CD4-positive, alpha-beta memory T cell (primary cell): ENCODE results near the gene GNG7. TPM values are rescaled to one million over a fixed set of nuclear protein-coding genes. Genes with fewer than 3 reads are reported as not detected.

ENCODE experiments used
- CTCF ChIA-PET: fragments of 350-600 bp; sonication (Branson Sonifier 250); formaldehyde crosslinking; loops from one replicate; lab custom pipeline; 2021; ENCODE audit warnings: inconsistent platforms; ENCODE audit not compliant: partially characterized antibody; lab: Charles Lee
- POLR2A ChIA-PET: fragments of 350-600 bp; sonication (Branson Sonifier 250); formaldehyde crosslinking; loops from one replicate; lab custom pipeline; 2021; ENCODE audit not compliant: partially characterized antibody; lab: Charles Lee
- DNase-seq, 5 donors: peaks; one replicate each; pipeline versions ENCODE4 v3.0.0 to v3.0.0-alpha.2; 2020 to 2022; ENCODE audit warnings: mixed read lengths in 1 of 5
- H3K27ac ChIP-seq: one replicate; pipeline ENCODE4 v1.7.0; 2013; ENCODE audit warnings: low read depth, low read length
- H3K27me3 ChIP-seq: 2 replicates; pipeline ENCODE4 v1.7.0; 2013; ENCODE audit warnings: mild to moderate bottlenecking, low read length, moderate library complexity; ENCODE audit not compliant: insufficient read depth
- H3K36me3 ChIP-seq: 2 replicates; pipeline ENCODE4 v1.7.0; 2013; ENCODE audit warnings: mild to moderate bottlenecking, low read length, moderate library complexity; ENCODE audit not compliant: insufficient read depth
- H3K4me1 ChIP-seq: 2 replicates; pipeline ENCODE4 v1.7.0; 2013; ENCODE audit warnings: mild to moderate bottlenecking, low read length, moderate library complexity; ENCODE audit not compliant: insufficient read depth
- H3K4me3 ChIP-seq, 2 donors: one replicate each; pipeline ENCODE4 v1.7.0; 2013; ENCODE audit warnings: low read length in 2 of 2, mild to moderate bottlenecking in 1 of 2
- H3K9me3 ChIP-seq, 2 donors: one replicate each; pipeline ENCODE4 v1.7.0; 2013; ENCODE audit warnings: low read length in 2 of 2, control low read depth in 1 of 2; ENCODE audit not compliant: control insufficient read depth in 1 of 2
- H3K27ac Mint-ChIP-seq, 7 donors: one replicate each; pipeline ENCODE4 v1.8.0; 2020 to 2021; ENCODE audit warnings: mixed read lengths in 7 of 7, mild to moderate bottlenecking in 6 of 7, inconsistent platforms in 3 of 7, moderate library complexity in 3 of 7
- H3K27me3 Mint-ChIP-seq, 2 donors: one replicate each; pipeline ENCODE4 v1.8.0; 2020 to 2021; ENCODE audit warnings: mixed read lengths in 2 of 2
- H3K36me3 Mint-ChIP-seq, 2 donors: one replicate each; pipeline ENCODE4 v1.8.0; 2020 to 2021; ENCODE audit warnings: mixed read lengths in 2 of 2, inconsistent platforms in 1 of 2, mild to moderate bottlenecking in 1 of 2
- H3K4me1 Mint-ChIP-seq, 4 donors: one replicate each; pipeline ENCODE4 v1.8.0; 2020 to 2021; ENCODE audit warnings: mixed read lengths in 4 of 4, mild to moderate bottlenecking in 1 of 4
- H3K4me3 Mint-ChIP-seq, 8 donors: one replicate each; pipeline ENCODE4 v1.8.0; 2020 to 2021; ENCODE audit warnings: mixed read lengths in 8 of 8, mild to moderate bottlenecking in 7 of 8, moderate library complexity in 6 of 8, inconsistent platforms in 3 of 8
- H3K9me3 Mint-ChIP-seq, 8 donors: one replicate each; pipeline ENCODE4 v1.8.0; 2020 to 2021; ENCODE audit warnings: mixed read lengths in 8 of 8, mild to moderate bottlenecking in 5 of 8, inconsistent platforms in 3 of 8, moderate library complexity in 1 of 8
- intact Hi-C: fragments of 100-400 bp; cut with micrococcal nuclease; formaldehyde crosslinking; loops from one replicate; pipeline ENCODE4 v1.15.1; 2023
- polyA plus RNA-seq, 2 donors: library from polyadenylated mRNA; unstranded; fragments of 300-500 nt; fragmentation: Illumina TruSeq; gene quantifications; one replicate each; pipeline ENCODE4 v1.2.3, GENCODE V29; 2021
- total RNA-seq, 2 experiments: library from RNA; stranded (reverse); gene quantifications; one replicate each; pipeline ENCODE4 v1.2.3, GENCODE V29; 2021

GNG7 gene
- total and polyA plus RNA-seq, 4 experiments from 2014 or later, result 1.9 to 4.2 (median 3.2) TPM

DNA sequence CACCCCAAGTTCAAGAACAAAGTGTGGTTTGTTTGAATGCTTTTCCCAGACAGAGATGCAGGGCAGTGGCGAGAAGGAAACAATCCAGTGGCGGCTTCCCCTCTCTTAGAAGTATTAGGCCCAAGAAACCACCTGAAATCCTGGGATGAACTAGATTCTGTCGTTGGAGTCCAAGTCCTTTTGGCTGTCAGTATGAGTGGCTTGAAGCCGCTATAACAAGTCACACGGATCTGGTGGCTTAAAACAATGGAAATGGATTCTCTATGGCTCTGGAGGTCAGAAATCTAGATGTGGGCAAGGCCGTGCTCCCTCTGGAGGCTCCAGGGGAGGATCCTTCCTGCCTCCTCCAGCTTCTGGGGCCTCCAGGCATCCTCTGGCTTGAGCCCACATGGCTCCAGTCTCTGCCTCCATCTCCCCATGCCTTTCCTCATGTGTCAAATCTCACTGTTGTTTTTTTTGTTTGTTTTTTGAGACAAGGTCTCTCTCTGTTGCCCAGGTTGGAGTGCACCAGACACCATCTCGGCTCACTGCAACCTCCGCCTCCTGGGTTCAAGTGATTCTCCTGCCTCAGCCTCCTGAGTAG lies 97.7 kb downstream of the GNG7 start:
- peaks cover 14% of the 10 kb centered on the region for H3K4me1 ChIP-seq
- Mint-ChIP-seq H3K4me3 (no peak overlapping the region), H3K27ac (peak overlapping the region in 1 of 7 donors; percentile 71), H3K36me3 (peaks cover 0 to 3% of the 10 kb centered on the region in 2 donors), H3K27me3 (peaks cover 2 to 7% of the 10 kb centered on the region in 2 donors), H3K9me3 (no peaks in the 10 kb centered on the region), H3K4me1 (peaks cover 8 to 27% (median 15%) of the 10 kb centered on the region in 4 donors)
- H3K27ac ChIP-seq, result no peak overlapping the region
- ChIA-PET POLR2A (interaction anchor here (2.6 kb wide), 1 partner anchor 129 kb away, joined by 8 read pairs; the partner anchor contains the start of gene GADD45B), CTCF (interaction anchor here (0.7 to 1.6 kb wide), 2 partner anchors 11 to 129 kb away, joined by 3 to 5 read pairs; partner anchors contain the start of gene GADD45B)
- DNase-seq, result no peak
- no peaks in the 10 kb centered on the region for H3K36me3 ChIP-seq
- no peaks in the 10 kb centered on the region for H3K9me3 ChIP-seq
- no peaks in the 10 kb centered on the region for H3K27me3 ChIP-seq
- intact Hi-C loops, result no loop called here
- no peak overlapping the region for H3K4me3 ChIP-seq

- no peaks in the 10 kb centered on the region for H3K9me3 Mint-ChIP-seq
- no peak overlapping the region for H3K4me3 Mint-ChIP-seq
- peaks cover 0 to 5% of the 10 kb centered on the region in 2 donors for H3K36me3 Mint-ChIP-seq
- Histone ChIP-seq H3K27ac (no peak overlapping the region), H3K4me1 (peaks cover 21% of the 10 kb centered on the region), H3K4me3 (no peak overlapping the region), H3K27me3 (no peaks in the 10 kb centered on the region), H3K9me3 (no peaks in the 10 kb centered on the region), H3K36me3 (no peaks in the 10 kb centered on the region)
- ChIA-PET POLR2A (interaction anchor here (0.6 to 2.6 kb wide), 2 partner anchors 127 to 344 kb away, joined by 3 to 8 read pairs; partner anchors contain the start of gene GADD45B), CTCF (interaction anchor here (1.6 to 6.4 kb wide), 2 partner anchors 8 to 127 kb away, joined by 3 to 77 read pairs; partner anchors contain the start of gene GADD45B)
- peaks cover 13 to 26% (median 19%) of the 10 kb centered on the region in 4 donors for H3K4me1 Mint-ChIP-seq
- intact Hi-C loops, result no loop called here
- H3K27me3 Mint-ChIP-seq, result peaks cover 2 to 4% of the 10 kb centered on the region in 2 donors
- DNase-seq, result no peak
- H3K27ac Mint-ChIP-seq, result no peak overlapping the region
Measured at GRCh38 chr19:2603334-2603733, 99.2 kb downstream of the GNG7 start.

- no peaks in the 10 kb centered on the region for H3K36me3 ChIP-seq
- H3K36me3 Mint-ChIP-seq, result peaks cover 0 to 2% of the 10 kb centered on the region in 2 donors
- no peaks in the 10 kb centered on the region for H3K9me3 Mint-ChIP-seq
- no peak overlapping the region for H3K4me3 ChIP-seq
- POLR2A ChIA-PET, result interaction anchor here (2.6 kb wide), 1 partner anchor 126 kb away, joined by 8 read pairs; the partner anchor contains the start of gene GADD45B
- peaks cover 13% of the 10 kb centered on the region for H3K4me1 ChIP-seq
- no peaks in the 10 kb centered on the region for H3K27me3 Mint-ChIP-seq
- no peak overlapping the region for H3K4me3 Mint-ChIP-seq
- no peak for DNase-seq
- CTCF ChIA-PET, result interaction anchor here (1.0 to 6.4 kb wide), 2 partner anchors 9 to 23 kb away, joined by 3 to 77 read pairs; no protein-coding TSS in a partner anchor
- no peak overlapping the region for H3K27ac ChIP-seq
- no peaks in the 10 kb centered on the region for H3K9me3 ChIP-seq
- H3K27me3 ChIP-seq, result no peaks in the 10 kb centered on the region
- intact Hi-C loops, result no loop called here
- H3K27ac Mint-ChIP-seq, result peak overlapping the region in 2 of 7 donors; percentile 24 to 68
- peaks cover 7 to 18% (median 12%) of the 10 kb centered on the region in 4 donors for H3K4me1 Mint-ChIP-seq
Measured at GRCh38 chr19:2602391-2603181, 99.9 kb downstream of the GNG7 start.

DNA sequence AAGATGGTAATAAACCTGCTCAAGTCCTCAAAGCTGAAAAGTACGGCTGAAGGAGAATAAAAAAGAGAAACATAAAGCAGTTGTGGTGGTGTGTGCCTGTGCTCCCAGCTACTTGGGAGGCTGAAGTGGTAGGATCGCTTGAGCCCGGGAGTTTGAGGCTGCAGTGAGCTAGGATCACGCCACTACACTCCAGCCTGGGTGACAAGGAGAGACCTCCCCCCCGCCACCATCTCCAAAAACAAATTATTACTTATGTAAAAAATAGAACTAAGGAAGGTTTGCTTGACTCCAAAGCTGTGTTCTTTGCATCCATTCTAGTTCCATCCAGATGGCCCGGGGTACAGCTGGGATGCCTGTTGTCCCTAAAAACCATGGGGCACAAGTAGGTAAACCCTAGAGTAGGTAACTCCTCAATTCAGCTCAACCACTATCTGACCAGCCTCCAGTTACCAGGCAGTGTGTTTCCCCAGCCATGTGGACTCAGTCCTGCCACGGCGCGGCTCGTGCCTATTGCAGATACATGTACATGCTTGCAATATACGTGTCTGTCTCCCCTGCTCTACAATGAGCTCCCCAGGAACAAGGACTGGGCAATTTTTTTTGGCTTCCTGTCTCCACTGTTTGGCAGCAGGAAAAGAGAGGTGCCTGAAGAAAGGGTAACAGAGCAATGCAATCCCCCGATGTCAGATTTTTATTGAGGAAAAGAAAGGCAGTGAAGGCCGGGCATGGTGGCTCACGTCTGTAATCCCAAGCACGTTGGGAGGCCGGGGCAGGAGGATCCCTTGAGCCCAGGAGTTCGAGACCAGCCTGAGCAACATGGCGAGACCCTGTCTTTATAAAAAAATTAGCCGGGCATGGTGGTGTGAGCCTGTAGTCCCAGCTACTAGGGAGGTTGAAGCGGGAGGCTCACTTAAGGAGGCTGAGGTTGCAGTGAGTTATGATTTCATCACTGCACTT lies 101.3 kb downstream of the GNG7 start:
- Mint-ChIP-seq H3K4me1 (peaks cover 5 to 17% (median 9%) of the 10 kb centered on the region in 4 donors), H3K9me3 (no peaks in the 10 kb centered on the region), H3K27me3 (no peaks in the 10 kb centered on the region), H3K4me3 (no peak overlapping the region), H3K27ac (peak overlapping the region in 4 of 7 donors; percentile 41 to 60 (median 46)), H3K36me3 (peaks cover 0 to 2% of the 10 kb centered on the region in 2 donors)
- CTCF ChIA-PET, result interaction anchor here (0.6 to 6.4 kb wide), 7 partner anchors 10 to 124 kb away, joined by 3 to 77 read pairs (median 8); partner anchors contain the start of gene GADD45B
- H3K4me1 ChIP-seq, result peaks cover 12% of the 10 kb centered on the region
- no peak overlapping the region for H3K4me3 ChIP-seq
- no peak overlapping the region for H3K27ac ChIP-seq
- DNase-seq, result no peak
- H3K27me3 ChIP-seq, result no peaks in the 10 kb centered on the region
- H3K36me3 ChIP-seq, result no peaks in the 10 kb centered on the region
- no peaks in the 10 kb centered on the region for H3K9me3 ChIP-seq
- POLR2A ChIA-PET, result interaction anchor here (0.6 to 4.3 kb wide), 3 partner anchors 33 to 124 kb away, joined by 3 to 93 read pairs (median 3); partner anchors contain the start of gene GADD45B
- intact Hi-C loops, result no loop called here

DNA sequence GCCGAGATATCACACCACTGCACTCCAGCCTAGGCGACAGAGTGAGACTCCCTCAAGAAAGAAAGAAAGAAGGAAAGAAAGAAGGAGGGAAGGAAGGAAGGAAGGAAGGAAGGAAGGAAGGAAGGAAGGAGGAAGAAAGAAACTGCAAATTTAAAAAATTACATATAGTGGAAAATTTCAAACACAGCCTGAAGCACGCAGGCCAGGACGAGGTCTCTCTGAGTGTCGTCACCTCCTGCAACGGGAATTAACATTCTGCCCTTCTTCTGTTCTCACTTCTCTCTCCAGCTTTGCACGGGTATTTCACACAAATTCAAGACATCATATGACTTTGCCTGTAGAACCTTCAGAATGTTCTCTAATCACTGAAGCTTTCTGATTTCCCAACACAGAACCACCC lies 108.2 kb downstream of the GNG7 start:
- H3K9me3 Mint-ChIP-seq, result no peaks in the 10 kb centered on the region
- no peak overlapping the region for H3K4me3 ChIP-seq
- POLR2A ChIA-PET, result interaction anchor here (1.3 kb wide), 1 partner anchor 118 kb away, joined by 3 read pairs; the partner anchor contains the start of gene GADD45B
- no peak overlapping the region for H3K4me3 Mint-ChIP-seq
- no peaks in the 10 kb centered on the region for H3K36me3 ChIP-seq
- intact Hi-C loops, result no loop called here
- H3K9me3 ChIP-seq, result no peaks in the 10 kb centered on the region
- peaks cover 1 to 10% of the 10 kb centered on the region in 2 donors for H3K27me3 Mint-ChIP-seq
- H3K4me1 Mint-ChIP-seq, result peaks cover 5 to 8% (median 6%) of the 10 kb centered on the region in 4 donors
- peaks cover 0 to 2% of the 10 kb centered on the region in 2 donors for H3K36me3 Mint-ChIP-seq
- DNase-seq, result no peak
- peaks cover 7% of the 10 kb centered on the region for H3K4me1 ChIP-seq
- H3K27me3 ChIP-seq, result no peaks in the 10 kb centered on the region
- H3K27ac Mint-ChIP-seq, result peak overlapping the region in 1 of 7 donors; percentile 19
- H3K27ac ChIP-seq, result no peak overlapping the region
- CTCF ChIA-PET, result interaction anchor here (0.6 to 2.1 kb wide), 2 partner anchors 11 to 17 kb away, joined by 5 to 11 read pairs; no protein-coding TSS in a partner anchor

- no peak overlapping the region for H3K27ac Mint-ChIP-seq
- H3K4me1 Mint-ChIP-seq, result no peaks in the 10 kb centered on the region
- Histone ChIP-seq H3K36me3 (no peaks in the 10 kb centered on the region), H3K27ac (no peak overlapping the region), H3K27me3 (no peaks in the 10 kb centered on the region), H3K4me1 (no peaks in the 10 kb centered on the region), H3K9me3 (no peaks in the 10 kb centered on the region), H3K4me3 (no peak overlapping the region)
- no peak for DNase-seq
- intact Hi-C loops, result no loop called here
- no peaks in the 10 kb centered on the region for H3K36me3 Mint-ChIP-seq
- H3K9me3 Mint-ChIP-seq, result no peaks in the 10 kb centered on the region
- no peak overlapping the region for H3K4me3 Mint-ChIP-seq
- ChIA-PET POLR2A (interaction anchor here (1.5 kb wide), 1 partner anchor 117 kb away, joined by 5 read pairs; the partner anchor contains the start of gene GADD45B), CTCF (interaction anchor here (2.1 kb wide), 1 partner anchor 19 kb away, joined by 11 read pairs; no protein-coding TSS in a partner anchor)
- H3K27me3 Mint-ChIP-seq, result peaks cover 1 to 10% of the 10 kb centered on the region in 2 donors
Measured at GRCh38 chr19:2592824-2593223, 109.7 kb downstream of the GNG7 start.
